HG02798 (cell line): ENCODE results near the gene PHF10.

Experiments used
- ATAC-seq: cut with Tn5 transposase; IDR thresholded peaks from one replicate; pipeline ENCODE4 v1.9.1; 2021; ENCODE audit warnings: mild to moderate bottlenecking; ENCODE audit not compliant: unreplicated experiment, poor library complexity

Gene PHF10

DNA sequence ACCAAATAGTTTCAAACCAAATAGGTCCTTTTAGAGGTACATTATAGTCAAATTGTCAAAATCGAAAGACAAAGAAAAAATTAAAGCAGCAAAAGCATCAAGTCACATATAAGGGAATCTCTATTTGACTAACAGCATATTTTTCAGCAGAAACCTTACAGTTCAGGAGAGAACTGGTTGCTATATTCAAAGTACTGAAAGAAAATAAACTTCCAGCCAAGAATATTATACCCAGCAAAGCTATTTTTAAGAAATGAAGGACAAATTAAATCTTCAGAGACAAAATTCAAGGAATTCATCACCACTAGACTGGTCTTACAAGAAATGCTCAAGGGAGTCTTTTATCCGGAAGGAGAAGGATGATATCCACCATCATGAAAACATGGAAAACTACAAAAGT, 38.4 kb downstream of the PHF10 start:
- ATAC-seq: no peak

DNA sequence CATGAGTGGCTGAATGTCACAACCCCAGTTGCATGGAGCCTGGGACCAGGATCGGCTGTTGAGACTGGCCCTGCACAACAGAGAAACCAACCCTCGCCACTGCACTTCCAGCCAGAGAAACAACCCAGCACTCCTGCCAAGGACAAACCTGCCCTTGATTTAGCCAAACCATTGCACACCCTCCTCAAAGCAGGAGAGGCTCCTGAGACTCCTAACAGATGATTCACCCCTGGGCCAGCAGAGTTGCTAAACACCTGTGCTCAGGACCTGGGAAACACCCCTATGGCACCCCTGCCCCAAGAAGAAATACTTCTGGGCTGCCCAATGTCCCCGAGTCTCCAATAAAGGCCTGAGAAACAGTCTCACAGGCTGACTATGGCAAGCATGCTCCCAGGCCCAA, 40.2 kb downstream of the PHF10 start:
- no peak for ATAC-seq

DNA sequence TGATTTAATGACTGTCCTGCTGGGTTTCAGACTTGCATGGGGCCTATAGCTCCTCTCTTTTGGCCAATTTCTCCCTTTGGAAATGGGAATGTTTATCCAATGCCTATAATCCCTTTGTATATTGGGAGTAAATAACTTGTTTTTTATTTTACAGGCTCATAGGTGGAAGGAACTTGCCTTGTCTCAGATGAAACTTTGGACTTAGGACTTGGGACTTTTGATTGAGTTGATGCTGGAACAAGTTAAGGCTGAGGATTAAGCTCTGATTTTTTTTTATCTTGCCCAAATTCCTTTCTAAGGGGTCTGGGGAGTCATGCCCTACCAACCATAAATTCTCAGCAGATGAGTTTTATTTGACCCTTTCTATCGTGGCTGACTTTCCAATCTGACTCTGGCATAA, 46.0 kb downstream of the PHF10 start:
- no peak for ATAC-seq

DNA sequence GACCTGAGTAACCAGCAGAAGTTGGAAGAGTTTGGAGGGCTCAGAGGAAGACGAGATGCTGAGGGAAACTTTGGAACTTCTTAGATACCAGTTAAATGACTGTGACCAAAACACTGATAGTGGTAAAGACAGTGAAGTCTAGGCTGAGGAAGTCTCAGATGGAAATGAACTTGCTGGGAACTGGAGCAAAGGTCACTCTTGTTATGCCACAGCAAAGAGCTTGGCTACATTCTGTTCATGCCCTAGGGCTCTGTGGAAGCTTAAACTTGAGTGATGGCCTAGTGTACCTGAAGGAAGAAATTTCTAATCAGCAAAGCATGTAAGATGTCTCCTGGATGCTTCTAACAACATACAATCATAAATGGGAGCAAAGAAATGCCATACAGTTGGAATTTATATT, 47.2 kb downstream of the PHF10 start:
- no peak for ATAC-seq

DNA sequence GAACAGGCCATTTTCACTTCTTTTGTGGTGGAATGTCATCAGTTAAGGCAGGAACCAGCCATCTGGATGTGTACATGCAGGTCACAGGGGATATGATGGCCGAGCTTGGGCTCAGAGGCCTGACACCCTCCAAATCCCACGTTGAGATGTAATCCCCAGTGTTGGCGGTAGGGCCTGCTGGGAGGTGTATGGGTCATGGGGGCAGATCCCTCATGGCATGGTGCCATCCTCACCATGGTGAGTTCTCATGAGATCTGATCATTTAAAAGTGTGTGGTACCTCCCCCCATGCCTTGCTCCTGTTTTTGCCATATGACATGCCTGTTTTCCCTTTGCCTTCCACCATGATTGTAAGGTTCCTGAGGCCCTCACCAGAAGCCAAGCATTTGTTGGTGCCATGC, 49.3 kb downstream of the PHF10 start:
- ATAC-seq: no peak

DNA sequence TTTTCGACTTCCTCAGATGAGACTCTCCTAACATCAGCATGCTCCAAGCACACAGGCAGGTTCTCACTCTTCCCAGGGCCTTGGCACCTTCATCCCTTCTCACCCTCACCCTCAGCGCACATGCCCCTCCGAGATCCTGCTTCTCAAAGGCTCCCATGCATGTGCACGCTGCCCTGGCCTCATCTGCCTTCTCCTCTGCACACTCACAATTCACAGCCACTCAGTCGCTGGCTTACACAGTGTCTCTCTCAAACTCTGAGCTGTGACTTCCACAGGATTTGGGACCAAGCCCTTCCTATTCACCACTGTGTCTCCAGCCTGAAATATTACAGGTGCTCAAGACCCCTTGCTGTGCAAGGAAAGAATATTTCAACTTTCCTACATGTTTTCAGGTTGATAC, 52.7 kb downstream of the PHF10 start:
- ATAC-seq: no peak

DNA sequence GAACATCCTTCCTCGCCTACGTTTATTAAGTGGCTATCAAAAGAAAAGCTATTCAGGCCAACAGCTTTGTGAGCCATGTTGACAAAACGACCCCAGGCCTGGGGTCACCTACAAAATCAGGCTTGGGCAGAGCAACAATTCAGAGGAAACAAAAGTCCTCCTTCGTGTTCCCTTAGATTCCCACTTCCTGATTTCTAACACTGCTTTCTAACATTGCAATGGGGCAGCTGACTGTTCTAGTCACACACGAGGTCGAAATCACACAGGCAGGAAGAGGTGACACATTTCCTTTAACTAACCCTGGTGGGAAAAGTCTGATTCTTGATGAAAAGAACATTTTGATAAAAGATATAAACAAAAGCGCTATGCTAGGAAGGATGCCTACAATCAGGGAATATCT, 54.4 kb downstream of the PHF10 start:
- ATAC-seq: no peak

DNA sequence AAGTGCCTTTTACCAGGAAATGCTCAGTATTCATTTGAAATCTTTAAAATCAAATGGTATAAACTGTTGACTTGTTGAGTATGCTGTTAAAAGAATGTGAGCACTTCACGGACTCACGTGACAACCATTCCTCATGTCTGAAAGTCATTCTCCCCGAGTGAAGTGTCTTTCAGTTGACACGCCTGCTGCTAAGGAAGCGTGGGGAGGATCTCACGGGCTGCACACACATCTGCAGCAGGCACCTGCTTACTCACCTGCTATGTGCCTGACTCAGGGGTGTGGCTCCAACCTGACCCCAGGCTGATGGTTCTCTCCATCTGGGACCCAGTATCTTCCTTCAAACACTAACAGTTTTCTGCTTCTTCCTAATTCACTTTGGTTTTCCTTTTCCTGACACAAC, 55.2 kb downstream of the PHF10 start:
- no peak for ATAC-seq

DNA sequence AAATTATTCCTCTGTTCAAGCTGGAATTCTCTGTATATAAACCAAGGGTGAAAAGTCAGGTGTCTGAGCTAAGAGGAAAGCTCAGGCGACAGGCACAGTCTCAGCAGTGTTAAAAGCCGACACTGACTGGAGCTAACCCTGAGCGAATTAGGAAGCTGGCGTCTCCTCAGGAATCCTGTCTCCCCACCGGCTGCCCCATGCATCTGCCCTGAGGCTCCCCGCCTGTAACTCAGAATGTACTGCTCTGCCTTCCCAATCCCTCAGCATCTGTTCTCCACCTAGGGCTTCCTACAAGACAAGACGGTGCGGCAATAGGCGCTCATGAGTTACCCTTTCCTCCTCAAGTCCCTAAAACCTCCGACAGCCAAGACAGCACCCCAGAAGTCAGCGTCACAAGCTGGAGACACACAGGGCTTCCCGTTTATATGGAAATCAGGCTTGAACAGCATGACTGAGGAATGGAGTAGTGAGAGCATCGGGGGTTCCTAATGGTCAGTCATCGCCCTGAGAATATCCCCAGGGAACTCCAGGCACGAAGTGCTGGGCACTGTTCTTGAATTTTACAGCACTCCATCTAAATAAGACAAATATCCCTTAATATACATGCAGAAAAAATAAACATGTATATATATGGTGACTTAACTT, 56.0 kb downstream of the PHF10 start:
- no peak for ATAC-seq

DNA sequence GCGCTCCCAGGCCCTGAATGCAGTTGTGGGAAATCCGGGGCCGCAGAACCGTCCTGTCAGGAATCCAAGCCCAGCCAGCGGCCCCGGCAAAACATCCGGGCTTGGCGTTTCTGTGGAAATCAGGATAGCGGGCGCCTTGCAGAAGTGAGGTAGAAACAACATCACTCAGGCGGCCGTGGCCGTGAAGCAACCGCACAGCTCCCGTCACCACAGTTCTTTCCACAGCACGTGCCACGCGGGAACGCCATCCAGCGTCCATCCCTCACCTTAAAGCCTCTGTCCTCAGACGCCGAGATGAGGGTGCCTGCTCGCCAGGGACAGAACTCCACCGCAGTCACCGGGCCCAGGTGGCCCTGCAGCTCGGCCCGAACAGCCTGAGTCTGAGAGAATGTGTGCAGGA, 56.6 kb downstream of the PHF10 start:
- no peak for ATAC-seq

DNA sequence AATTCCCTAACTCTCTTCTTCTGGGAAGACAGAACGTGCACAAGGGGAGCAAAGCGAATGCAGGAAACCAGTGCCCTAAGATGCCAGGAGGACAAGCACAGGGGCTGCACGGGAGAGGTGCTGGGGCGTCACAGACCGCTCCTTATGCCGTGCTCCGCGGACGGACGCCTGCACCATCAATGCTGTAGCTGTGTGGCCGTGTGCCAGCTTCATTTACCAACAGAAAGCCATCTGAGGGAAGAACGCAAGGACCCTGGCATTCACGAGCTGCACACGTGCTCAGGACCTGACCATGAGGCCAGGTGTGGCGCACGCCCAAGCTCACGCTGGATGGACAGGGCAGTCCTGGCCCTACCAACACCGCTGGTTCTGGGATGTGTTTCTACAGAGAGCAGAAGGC, 57.9 kb downstream of the PHF10 start:
- ATAC-seq: no peak

DNA sequence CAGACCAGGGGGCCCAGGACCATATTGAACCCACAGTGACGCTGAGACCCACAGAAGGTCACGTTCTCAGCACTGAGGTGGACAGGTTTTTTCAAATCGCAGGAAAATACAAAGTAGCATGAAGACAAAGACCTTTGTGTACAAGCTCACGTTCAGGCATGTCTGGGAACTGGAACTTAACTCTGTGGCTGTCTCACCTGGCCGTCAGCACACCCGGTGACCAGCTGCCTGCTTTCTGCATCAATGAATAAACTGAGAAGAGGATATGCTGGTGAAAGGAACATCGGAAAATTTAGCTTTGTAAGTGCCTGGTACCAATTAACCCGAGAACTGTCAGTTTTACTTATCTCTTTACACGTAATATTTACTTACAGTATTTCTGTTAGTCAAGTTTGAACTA, 59.0 kb downstream of the PHF10 start:
- no peak for ATAC-seq

DNA sequence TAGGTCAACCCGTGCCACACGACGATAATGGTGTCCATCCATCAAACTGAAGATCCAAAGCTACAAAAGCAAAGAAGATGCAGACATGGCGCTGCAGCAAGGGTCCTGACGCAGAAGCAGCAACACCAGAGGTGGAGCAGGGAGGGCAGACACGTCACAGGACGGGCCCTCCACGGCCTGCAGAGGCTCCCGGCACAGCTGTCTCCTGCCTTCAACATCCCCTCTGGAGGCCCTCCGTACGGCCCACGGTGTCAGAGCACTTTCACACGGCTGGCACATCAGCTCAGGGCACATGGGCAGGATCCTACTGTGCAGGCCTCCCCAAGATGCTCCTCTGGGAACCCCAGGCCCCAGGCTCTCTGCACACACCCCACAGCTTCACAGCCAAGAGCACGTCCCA, 60.1 kb downstream of the PHF10 start:
- no peak for ATAC-seq

DNA sequence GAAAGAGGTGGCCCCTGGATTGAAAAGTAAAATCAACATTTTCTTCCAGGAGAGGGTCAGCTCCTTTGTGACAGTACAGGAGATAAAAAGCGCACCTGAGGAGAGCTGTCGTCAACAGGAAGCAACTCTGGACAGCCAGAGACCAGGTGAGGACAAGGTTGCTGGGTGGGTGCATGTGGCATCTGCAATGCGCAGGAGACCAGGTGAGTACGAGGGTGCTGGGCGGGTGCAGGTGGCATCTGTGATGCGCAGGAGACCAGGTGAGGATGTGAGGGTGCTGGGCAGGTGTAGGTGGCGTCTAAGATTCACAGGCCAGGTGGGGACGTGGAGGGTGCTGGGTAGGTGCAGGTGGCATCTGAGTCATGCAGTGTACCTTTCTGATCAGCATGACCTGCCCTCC, 60.8 kb downstream of the PHF10 start:
- ATAC-seq: no peak

DNA sequence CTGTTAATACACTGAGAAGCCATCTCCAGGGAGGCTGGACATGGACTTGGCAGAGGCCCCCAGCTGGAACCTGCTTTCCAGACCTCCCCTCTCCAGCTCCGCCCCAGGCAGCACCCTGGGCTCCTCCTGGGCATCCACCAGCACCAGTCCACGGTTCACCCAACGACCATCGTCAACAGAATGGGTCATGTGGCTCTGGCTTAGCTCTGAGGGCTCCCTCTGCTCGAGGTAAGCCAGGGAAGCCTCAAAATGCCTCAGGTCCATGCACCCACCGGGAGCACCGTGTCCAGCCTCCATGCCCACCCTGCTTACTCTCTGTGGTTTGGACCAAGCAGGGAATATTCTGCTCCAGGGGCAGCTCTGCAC, 62.9 kb downstream of the PHF10 start:
- no peak for ATAC-seq

DNA sequence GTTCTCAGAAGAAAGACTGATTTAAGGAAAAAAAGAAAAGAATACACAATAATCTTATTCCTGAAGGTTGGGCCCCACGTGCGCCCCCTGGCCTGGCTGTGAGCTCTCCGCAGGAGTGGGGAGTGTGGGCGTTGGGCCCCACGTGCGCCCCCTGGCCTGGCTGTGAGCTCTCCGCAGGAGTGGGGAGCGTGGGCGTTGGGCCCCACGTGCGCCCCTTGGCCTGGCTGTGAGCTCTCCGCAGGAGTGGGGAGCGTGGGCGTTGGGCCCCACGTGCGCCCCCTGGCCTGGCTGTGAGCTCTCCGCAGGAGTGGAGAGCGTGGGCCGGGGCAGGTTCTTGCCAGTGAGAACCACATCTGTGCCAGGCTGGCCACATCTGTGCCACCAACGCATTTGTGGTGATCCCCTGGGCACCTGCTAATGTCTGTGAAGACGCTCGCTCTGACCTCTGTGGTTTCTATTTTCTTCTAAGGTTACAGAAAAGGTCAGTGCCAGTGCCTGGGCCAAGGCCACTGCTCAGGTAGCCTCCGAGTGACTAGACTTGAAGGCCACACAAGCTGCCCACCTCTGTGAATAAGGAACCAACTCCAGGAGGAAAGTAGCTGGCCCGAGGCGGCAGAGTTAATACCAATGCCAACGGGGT, 63.4 kb downstream of the PHF10 start:
- no peak for ATAC-seq

DNA sequence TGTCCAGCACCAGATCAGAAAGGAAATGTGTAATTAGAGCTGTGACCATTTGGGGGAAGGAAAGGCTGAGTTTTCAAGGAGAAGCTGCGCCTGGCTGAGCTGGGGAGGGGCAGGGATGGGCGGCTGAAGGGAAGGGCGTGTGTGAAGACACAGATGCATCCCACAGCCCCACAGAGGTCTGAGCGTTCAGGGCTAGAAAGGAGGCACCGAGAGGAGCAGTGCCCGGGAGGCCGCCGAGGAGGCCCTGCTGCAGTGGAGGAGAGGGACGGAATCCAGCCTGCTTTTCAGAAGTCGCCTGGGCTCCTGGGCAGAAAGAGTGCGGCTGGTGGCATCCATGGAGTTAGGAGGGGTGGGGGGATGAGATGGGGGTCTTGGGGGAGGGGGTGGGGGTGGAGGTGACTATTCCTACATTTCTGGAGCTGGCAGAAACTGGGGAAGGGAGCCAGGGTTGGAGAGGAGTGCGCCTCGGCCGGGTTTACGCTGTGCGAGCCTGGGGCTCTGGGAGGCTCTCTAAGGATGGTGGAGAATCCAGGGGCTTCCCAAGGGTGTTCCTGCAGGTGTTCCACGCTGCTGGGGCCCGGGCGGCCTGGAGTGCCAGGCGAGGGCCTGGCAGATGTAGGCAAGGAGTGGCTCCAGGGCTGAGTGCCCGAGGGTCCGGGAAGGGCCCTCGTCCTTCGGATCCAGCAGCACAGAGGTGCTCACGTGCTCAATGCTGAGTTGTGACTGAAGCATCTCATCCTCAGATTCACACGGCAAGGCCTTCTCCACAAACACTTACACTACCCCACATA, 64.3 kb downstream of the PHF10 start:
- no peak for ATAC-seq

DNA sequence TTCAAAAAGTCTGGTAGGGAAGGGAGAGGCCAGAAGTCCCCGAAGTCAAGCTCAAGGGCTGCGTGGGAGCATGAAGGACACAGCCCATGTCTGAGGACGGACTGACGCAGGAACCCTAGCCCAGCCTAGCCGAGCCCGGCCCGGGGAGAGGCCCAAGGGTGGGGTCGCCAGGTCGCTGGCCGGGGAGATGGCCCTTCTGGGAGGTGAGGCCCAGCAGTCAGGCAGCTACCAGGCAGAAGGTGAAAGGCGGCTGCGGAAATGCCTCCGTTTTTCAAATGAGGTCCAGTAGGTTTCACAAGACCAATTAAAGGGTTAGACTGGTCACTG, 67.1 kb downstream of the PHF10 start:
- no peak for ATAC-seq

DNA sequence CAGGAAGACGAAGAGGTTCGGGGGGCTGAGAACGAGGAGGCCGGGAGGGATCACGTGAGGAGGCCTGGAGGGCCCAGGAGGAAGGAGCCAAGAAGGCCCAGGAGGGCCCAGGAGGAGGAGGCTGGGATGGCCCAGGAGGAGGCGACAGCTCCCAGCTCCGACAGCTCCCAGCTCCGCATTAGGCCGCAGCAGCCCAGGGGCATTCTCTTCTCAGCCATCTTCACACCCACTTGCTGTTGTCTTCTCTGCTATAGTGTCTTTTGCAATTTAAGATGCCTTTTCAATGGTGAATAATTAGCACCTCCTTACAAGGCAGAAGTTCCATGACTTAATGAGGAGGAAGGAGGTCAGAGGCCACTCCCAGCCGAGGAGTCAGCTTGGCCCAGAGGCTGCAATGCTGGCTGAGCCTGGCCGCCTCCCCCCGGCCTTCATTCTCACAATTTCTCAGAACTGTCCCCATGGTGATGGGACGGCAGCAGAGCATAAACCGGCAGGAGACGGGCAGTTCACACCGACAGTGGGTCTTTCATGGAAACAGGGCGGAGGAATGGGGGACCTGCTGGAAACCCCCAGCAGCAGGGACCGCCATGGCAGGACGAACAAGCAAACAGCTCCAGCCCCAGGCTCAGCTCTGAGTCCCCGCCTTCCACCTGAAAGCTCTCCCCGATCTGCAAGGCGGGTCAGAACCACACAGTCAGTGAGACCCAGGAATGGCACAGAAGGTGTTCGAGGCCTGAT, 67.6 kb downstream of the PHF10 start:
- ATAC-seq: no peak

DNA sequence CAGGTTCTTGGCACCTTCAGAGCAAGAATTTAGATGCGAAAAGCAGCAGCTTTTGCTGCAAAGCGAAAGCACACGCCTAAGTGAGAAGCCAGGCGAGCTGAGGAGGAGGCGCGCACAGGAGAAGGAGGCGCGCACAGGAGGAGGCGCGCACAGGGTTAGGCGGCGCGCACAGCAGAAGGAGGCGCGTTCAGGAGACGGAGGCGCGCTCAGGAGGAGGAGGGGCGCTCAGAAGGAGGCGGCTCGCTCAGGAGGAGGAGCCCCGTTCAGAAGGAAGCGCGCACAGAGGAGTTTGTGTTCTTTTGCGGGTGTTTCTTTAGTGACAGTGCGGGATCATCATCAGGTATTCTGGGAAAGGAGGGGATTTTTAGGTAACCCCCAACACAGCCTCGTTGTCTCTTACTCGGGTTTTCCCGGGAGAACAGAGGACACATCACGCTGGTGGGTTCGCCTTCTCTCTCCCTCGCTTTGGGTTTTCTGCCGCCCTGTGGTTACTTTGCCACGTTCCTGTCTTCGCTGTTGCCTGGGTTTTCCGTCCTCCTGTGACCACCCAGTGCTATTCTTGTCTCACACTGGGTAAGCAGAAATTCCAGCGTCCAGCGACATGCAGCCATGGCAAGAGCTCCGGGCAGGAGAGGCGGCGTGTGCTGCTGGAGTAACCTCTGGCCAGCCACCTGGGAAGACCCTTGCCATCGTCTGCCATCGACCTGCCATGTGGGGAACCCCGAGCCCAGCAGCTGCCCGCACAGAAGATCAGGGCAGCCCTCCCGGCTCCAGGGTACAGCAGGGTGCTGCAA, 69.5 kb downstream of the PHF10 start:
- ATAC-seq: peak; percentile 96
